WERI-Rb-1 (cell line): ENCODE measurements around the gene AJUBA.
A peak's percentile ranks its signal among the peaks of the same experiment; 100 is the strongest.

Experiments used
- DNase-seq: peaks from one replicate; pipeline ENCODE4 v3.0.0-alpha.2; 2020
- H3K27ac ChIP-seq: fragments of 250-450 bp; sonication (Bioruptor Pico); 2 replicates; pipeline ENCODE4 v1.5.1; 2020; ENCODE audit warnings: mild to moderate bottlenecking, moderate library complexity
- H3K27me3 ChIP-seq: fragments of 250-450 bp; sonication (Bioruptor Pico); 2 replicates; pipeline ENCODE4 v1.5.1; 2021; ENCODE audit warnings: mild to moderate bottlenecking, low read depth, moderate library complexity; ENCODE audit not compliant: insufficient read depth, severe bottlenecking
- H3K36me3 ChIP-seq: fragments of 250-450 bp; sonication (Bioruptor Pico); 2 replicates; pipeline ENCODE4 v1.5.1; 2020; ENCODE audit warnings: mild to moderate bottlenecking, moderate library complexity
- H3K4me3 ChIP-seq: 2 replicates; pipeline ENCODE4 v1.5.1; 2011; ENCODE audit warnings: low read depth, mild to moderate bottlenecking, control low read depth, low read length
- H3K9me3 ChIP-seq: fragments of 250-450 bp; sonication (Bioruptor Pico); 2 replicates; pipeline ENCODE4 v1.5.1; 2021; ENCODE audit warnings: mild to moderate bottlenecking, moderate library complexity; ENCODE audit not compliant: severe bottlenecking
- CTCF ChIP-seq: IDR thresholded peaks from 2 replicates; pipeline ENCODE4 v1.5.1; 2011; ENCODE audit warnings: low read depth, mild to moderate bottlenecking, control low read depth, inconsistent platforms, low read length

AJUBA gene

GRCh38 chr14:22980672-22981089, 1.7 kb downstream of the AJUBA start:
- no peaks in the 10 kb centered on the region for H3K27me3 ChIP-seq
- no peaks in the 10 kb centered on the region for H3K36me3 ChIP-seq
- no peak for TF ChIP-seq CTCF
- no peak overlapping the region for H3K27ac ChIP-seq
- no peak for DNase-seq
- H3K9me3 ChIP-seq, result no peaks in the 10 kb centered on the region
- H3K4me3 ChIP-seq, result no peak overlapping the region

GRCh38 chr14:22979748-22980392, 2.5 kb downstream of the AJUBA start:
- no peak for DNase-seq
- H3K4me3 ChIP-seq, result no peak overlapping the region
- no peak overlapping the region for H3K27ac ChIP-seq
- H3K36me3 ChIP-seq, result no peaks in the 10 kb centered on the region
- TF ChIP-seq CTCF, result no peak
- no peaks in the 10 kb centered on the region for H3K9me3 ChIP-seq
- H3K27me3 ChIP-seq, result no peaks in the 10 kb centered on the region

- Histone ChIP-seq H3K27me3 (no peaks in the 10 kb centered on the region), H3K9me3 (no peaks in the 10 kb centered on the region), H3K27ac (no peak overlapping the region), H3K4me3 (no peak overlapping the region), H3K36me3 (no peaks in the 10 kb centered on the region; the same call in 1 of the 2 replicates)
- no peak for TF ChIP-seq CTCF
- DNase-seq, result no peak
Measured at GRCh38 chr14:22978981-22979671, 3.2 kb downstream of the AJUBA start.

- H3K36me3 ChIP-seq, result no peaks in the 10 kb centered on the region; the same call in 1 of the 2 replicates
- H3K27ac ChIP-seq, result peak overlapping the region; percentile 66
- TF ChIP-seq CTCF, result no peak
- H3K9me3 ChIP-seq, result no peaks in the 10 kb centered on the region
- DNase-seq, result no peak
- no peak overlapping the region for H3K4me3 ChIP-seq
- H3K27me3 ChIP-seq, result no peaks in the 10 kb centered on the region
Measured at GRCh38 chr14:22978487-22978837, 3.9 kb downstream of the AJUBA start.

GRCh38 chr14:22977684-22978486, 4.5 kb downstream of the AJUBA start:
- Histone ChIP-seq H3K27ac (peak overlapping the region; percentile 82), H3K27me3 (no peaks in the 10 kb centered on the region), H3K9me3 (no peaks in the 10 kb centered on the region), H3K36me3 (no peaks in the 10 kb centered on the region; the same call in 1 of the 2 replicates), H3K4me3 (no peak overlapping the region)
- DNase-seq, result peak; percentile 77
- TF ChIP-seq CTCF, result no peak
